Stomach (tissue), 4 donors: ENCODE data around the gene SND1.

Experiments used
- EP300 ChIP-seq: sonication (generic); formaldehyde crosslinking; IDR thresholded peaks from one replicate; pipeline ENCODE4 v1.6.1; 2017; ENCODE audit warnings: antibody characterized with exemption
- TF ChIP-seq, protein P1 (sequence below), 7 experiments: fragments of 450-650 bp in 4 of 7; fragments of 200-600 bp in 3 of 7; sonication (generic) in 3 of 7; IDR thresholded peaks; one replicate each; pipeline ENCODE4 v1.5.1; 2016 to 2019; ENCODE audit warnings: antibody characterized with exemption in 7 of 7, control low read depth in 2 of 7, mild to moderate bottlenecking in 1 of 7

- TF ChIP-seq, protein P1, sequence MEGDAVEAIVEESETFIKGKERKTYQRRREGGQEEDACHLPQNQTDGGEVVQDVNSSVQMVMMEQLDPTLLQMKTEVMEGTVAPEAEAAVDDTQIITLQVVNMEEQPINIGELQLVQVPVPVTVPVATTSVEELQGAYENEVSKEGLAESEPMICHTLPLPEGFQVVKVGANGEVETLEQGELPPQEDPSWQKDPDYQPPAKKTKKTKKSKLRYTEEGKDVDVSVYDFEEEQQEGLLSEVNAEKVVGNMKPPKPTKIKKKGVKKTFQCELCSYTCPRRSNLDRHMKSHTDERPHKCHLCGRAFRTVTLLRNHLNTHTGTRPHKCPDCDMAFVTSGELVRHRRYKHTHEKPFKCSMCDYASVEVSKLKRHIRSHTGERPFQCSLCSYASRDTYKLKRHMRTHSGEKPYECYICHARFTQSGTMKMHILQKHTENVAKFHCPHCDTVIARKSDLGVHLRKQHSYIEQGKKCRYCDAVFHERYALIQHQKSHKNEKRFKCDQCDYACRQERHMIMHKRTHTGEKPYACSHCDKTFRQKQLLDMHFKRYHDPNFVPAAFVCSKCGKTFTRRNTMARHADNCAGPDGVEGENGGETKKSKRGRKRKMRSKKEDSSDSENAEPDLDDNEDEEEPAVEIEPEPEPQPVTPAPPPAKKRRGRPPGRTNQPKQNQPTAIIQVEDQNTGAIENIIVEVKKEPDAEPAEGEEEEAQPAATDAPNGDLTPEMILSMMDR (IDR thresholded peaks at IDR 0.05) = no peak
- no peak for TF ChIP-seq EP300
These were observed 171.0 kb downstream of the SND1 start for GRCh38 chr7:127822822-127823508.
